SH-SY5Y (cell line): ENCODE data around the gene CACNB3.

ENCODE experiments used
- GATA2 ChIP-seq: IDR thresholded peaks from 2 replicates; pipeline ENCODE4 v1.6.1; 2011; ENCODE audit warnings: mild to moderate bottlenecking, low read depth, low read length
- GATA3 ChIP-seq: IDR thresholded peaks from 2 replicates; pipeline ENCODE4 v1.6.1; 2011; ENCODE audit warnings: low read depth, mild to moderate bottlenecking, low read length, moderate library complexity

GRCh38 chr12:48787791-48788523 lies 30.3 kb upstream of the CACNB3 start:
- TF ChIP-seq GATA2 (no peak), GATA3 (no peak)
